HG02798 (cell line): ENCODE measurements around the gene TRAPPC3L.
"Not testable (repeated sequence)": the region's sequence is repeated elsewhere in the genome, so short reads cannot be mapped to it uniquely, and the experiment has no call there.

ENCODE experiments used
- ATAC-seq: cut with Tn5 transposase; IDR thresholded peaks from one replicate; pipeline ENCODE4 v1.9.1; 2021; ENCODE audit warnings: mild to moderate bottlenecking; ENCODE audit not compliant: unreplicated experiment, poor library complexity

The TRAPPC3L gene

GRCh38 chr6:116515141-116515540 lies 30.3 kb downstream of the TRAPPC3L start:
- ATAC-seq: no peak

- ATAC-seq: no peak
Observed at GRCh38 chr6:116514111-116514510, 31.4 kb downstream of the TRAPPC3L start.

GRCh38 chr6:116513224-116513875 lies 32.1 kb downstream of the TRAPPC3L start:
- no peak for ATAC-seq

GRCh38 chr6:116512734-116513133 lies 32.8 kb downstream of the TRAPPC3L start:
- ATAC-seq: no peak

GRCh38 chr6:116512111-116512559 lies 33.3 kb downstream of the TRAPPC3L start:
- ATAC-seq: peak; percentile 85

- no peak for ATAC-seq
Observed at GRCh38 chr6:116511424-116512110, 33.9 kb downstream of the TRAPPC3L start, which contains the start of gene CALHM5. TSS of gene CALHM5 (plus strand) at chr6:116511639. CDS start at chr6:116511697, 58 bp downstream.

GRCh38 chr6:116508527-116508926 lies 37.0 kb downstream of the TRAPPC3L start:
- ATAC-seq: no peak

- ATAC-seq: no peak
Observed at GRCh38 chr6:116507324-116507723, 38.2 kb downstream of the TRAPPC3L start.

GRCh38 chr6:116500969-116501433 lies 44.5 kb downstream of the TRAPPC3L start:
- no peak for ATAC-seq

GRCh38 chr6:116497113-116497676 lies 48.3 kb downstream of the TRAPPC3L start:
- no peak for ATAC-seq

GRCh38 chr6:116495161-116495560 lies 50.3 kb downstream of the TRAPPC3L start:
- ATAC-seq: not testable (repeated sequence)

- no peak for ATAC-seq
Observed at GRCh38 chr6:116492331-116493067, 53.0 kb downstream of the TRAPPC3L start.

GRCh38 chr6:116491610-116492330 lies 53.7 kb downstream of the TRAPPC3L start:
- no peak for ATAC-seq

- no peak for ATAC-seq
Observed at GRCh38 chr6:116485559-116486184, 59.8 kb downstream of the TRAPPC3L start.

- no peak for ATAC-seq
Observed at GRCh38 chr6:116483616-116484015, 61.9 kb downstream of the TRAPPC3L start.

GRCh38 chr6:116482780-116483179 lies 62.7 kb downstream of the TRAPPC3L start:
- no peak for ATAC-seq

- peak; percentile 100 for ATAC-seq
Observed at GRCh38 chr6:116476002-116476678, 69.3 kb downstream of the TRAPPC3L start.

GRCh38 chr6:116475141-116475540 lies 70.3 kb downstream of the TRAPPC3L start:
- no peak for ATAC-seq

- no peak for ATAC-seq
Observed at GRCh38 chr6:116472706-116473105, 72.8 kb downstream of the TRAPPC3L start.
